K562 (cell line): ENCODE measurements around the gene SLC7A4. TPM values are rescaled to one million over a fixed set of nuclear protein-coding genes. Genes with fewer than 3 reads are reported as not detected.

Source experiments
- FOXA3 ChIP-seq, 2 experiments: fragments of 450-650 bp in 1 of 2; sonication (generic) in 1 of 2; formaldehyde crosslinking; IDR thresholded peaks in 1 of 2; conservative IDR thresholded peaks in 1 of 2; 2 replicates each; pipeline versions ENCODE4 v1.4.0 to v1.8.0; 2020 to 2022; ENCODE audit warnings: mild to moderate bottlenecking in 2 of 2, missing genetic modification reagents in 1 of 2
- HCFC1 ChIP-seq: IDR thresholded peaks from 2 replicates; pipeline ENCODE4 v1.6.1; 2012; ENCODE audit warnings: low read depth, low read length, improper control_type of control experiment
- ILF3 ChIP-seq: fragments of 450-650 bp; IDR thresholded peaks from 2 replicates; pipeline ENCODE4 v1.6.1; 2018; ENCODE audit warnings: antibody characterized with exemption, mild to moderate bottlenecking, moderate library complexity, borderline replicate concordance
- JUN ChIP-seq, 2 experiments: sonication (generic) in 1 of 2; formaldehyde crosslinking in 1 of 2; IDR thresholded peaks; 2 replicates each; pipeline versions ENCODE4 v1.6.1 to v1.8.0; 2012 to 2022; ENCODE audit warnings: borderline replicate concordance in 2 of 2, mild to moderate bottlenecking in 2 of 2, improper control_type of control experiment in 1 of 2, low read depth in 1 of 2, low read length in 1 of 2, missing genetic modification reagents in 1 of 2
- MAFG ChIP-seq: fragments of 450-650 bp; conservative IDR thresholded peaks from 2 replicates; pipeline ENCODE4 v1.6.1; 2016; ENCODE audit warnings: missing genetic modification characterization, missing compliant biosample characterization
- MAZ ChIP-seq, 2 experiments: fragments of 450-650 bp in 1 of 2; sonication (generic) in 1 of 2; formaldehyde crosslinking; IDR thresholded peaks in 1 of 2; conservative IDR thresholded peaks in 1 of 2; 2 replicates each; pipeline versions ENCODE4 v1.4.0 to v1.5.0; 2020; ENCODE audit warnings: mild to moderate bottlenecking in 1 of 2, missing genetic modification reagents in 1 of 2
- NFE2L1 ChIP-seq: fragments of 450-650 bp; IDR thresholded peaks from 2 replicates; pipeline ENCODE4 v1.6.1; 2016; ENCODE audit warnings: missing genetic modification characterization, low read depth, mild to moderate bottlenecking, missing compliant biosample characterization, moderate library complexity, borderline replicate concordance
- NFRKB ChIP-seq: fragments of 450-650 bp; IDR thresholded peaks from 2 replicates; pipeline ENCODE4 v1.6.1; 2016; ENCODE audit warnings: low read depth
- RBM25 ChIP-seq: fragments of 200-400 bp; formaldehyde crosslinking; IDR thresholded peaks from 2 replicates; pipeline ENCODE4 v1.6.1; 2018; ENCODE audit warnings: low read length, low read depth, moderate library complexity; ENCODE audit not compliant: severe bottlenecking
- RFX7 ChIP-seq: fragments of 250-450 bp; sonication (Bioruptor Pico); IDR thresholded peaks from 2 replicates; pipeline ENCODE4 v1.5.1; 2021; ENCODE audit warnings: mild to moderate bottlenecking
- RNF2 ChIP-seq: sonication (generic); IDR thresholded peaks from 2 replicates; pipeline ENCODE4 v1.6.1; 2016
- SMC3 ChIP-seq: conservative IDR thresholded peaks from 2 replicates; pipeline ENCODE4 v1.6.1; 2011; ENCODE audit warnings: low read depth, low read length, improper control_type of control experiment; ENCODE audit not compliant: insufficient read depth
- SP1 ChIP-seq: sonication (generic); formaldehyde crosslinking; IDR thresholded peaks from 2 replicates; pipeline ENCODE4 v1.8.1; 2022; ENCODE audit warnings: mild to moderate bottlenecking, missing genetic modification reagents
- TAF9B ChIP-seq: fragments of 450-650 bp; IDR thresholded peaks from 2 replicates; pipeline ENCODE4 v1.6.1; 2018; ENCODE audit warnings: mild to moderate bottlenecking; ENCODE audit not compliant: partially characterized antibody
- ZFP1 ChIP-seq: fragments of 450-650 bp; formaldehyde crosslinking; IDR thresholded peaks from 2 replicates; pipeline ENCODE4 v1.4.0; 2020; ENCODE audit warnings: mild to moderate bottlenecking, mixed read lengths
- ZNF224 ChIP-seq: sonication (generic); formaldehyde crosslinking; IDR thresholded peaks from 2 replicates; pipeline ENCODE4 v1.8.0; 2022; ENCODE audit warnings: mild to moderate bottlenecking, missing genetic modification reagents
- ZNF23 ChIP-seq: fragments of 250-450 bp; sonication (Bioruptor Pico); IDR thresholded peaks from 2 replicates; pipeline ENCODE4 v1.4.0; 2020; ENCODE audit warnings: mild to moderate bottlenecking
- polyA plus RNA-seq, 8 experiments: library from polyadenylated mRNA; depleted of rRNA in 4 of 8; stranded (reverse) in 5 of 8; unstranded in 3 of 8; fragments of >200 nt; fragmentation: Nextera tagmentation in 2 of 8; fragmentation: Illumina TruSeq in 1 of 8; extraction: Ambion mirVana in 2 of 8; extraction: Trizol in 1 of 8; gene quantifications; 2 replicates each; pipeline versions ENCODE4 v1.2.1 to v1.2.3, GENCODE V29; 2011 to 2014; ENCODE audit warnings: inconsistent platforms in 1 of 8, missing spikeins in 1 of 8
- total RNA-seq, 7 experiments: library from RNA; depleted of rRNA in 6 of 7; stranded (reverse); fragments of >200 nt in 6 of 7; fragmentation: Illumina TruSeq in 2 of 7; extraction: Trizol in 2 of 7; gene quantifications; 2 replicates each; pipeline versions ENCODE4 v1.2.1 to v1.2.3, GENCODE V29; 2011 to 2021; ENCODE audit warnings: low replicate concordance in 1 of 7
- TF ChIP-seq, protein P1 (sequence below): sonication (generic); formaldehyde crosslinking; IDR thresholded peaks from 2 replicates; pipeline ENCODE4 v1.8.0; 2023; ENCODE audit warnings: missing genetic modification reagents, mild to moderate bottlenecking, borderline replicate concordance
- TF ChIP-seq, protein P2 (sequence below): fragments of 150-350 bp; IDR thresholded peaks from 2 replicates; pipeline ENCODE4 v1.6.1; 2014; ENCODE audit warnings: low read depth, mild to moderate bottlenecking, low read length, borderline replicate concordance

The SLC7A4 gene
- total and polyA plus RNA-seq, 9 of the 15 experiments (the other 6 are each of a cell fraction or from before 2014, with no cell fraction given): not detected

- TF ChIP-seq, protein P1, sequence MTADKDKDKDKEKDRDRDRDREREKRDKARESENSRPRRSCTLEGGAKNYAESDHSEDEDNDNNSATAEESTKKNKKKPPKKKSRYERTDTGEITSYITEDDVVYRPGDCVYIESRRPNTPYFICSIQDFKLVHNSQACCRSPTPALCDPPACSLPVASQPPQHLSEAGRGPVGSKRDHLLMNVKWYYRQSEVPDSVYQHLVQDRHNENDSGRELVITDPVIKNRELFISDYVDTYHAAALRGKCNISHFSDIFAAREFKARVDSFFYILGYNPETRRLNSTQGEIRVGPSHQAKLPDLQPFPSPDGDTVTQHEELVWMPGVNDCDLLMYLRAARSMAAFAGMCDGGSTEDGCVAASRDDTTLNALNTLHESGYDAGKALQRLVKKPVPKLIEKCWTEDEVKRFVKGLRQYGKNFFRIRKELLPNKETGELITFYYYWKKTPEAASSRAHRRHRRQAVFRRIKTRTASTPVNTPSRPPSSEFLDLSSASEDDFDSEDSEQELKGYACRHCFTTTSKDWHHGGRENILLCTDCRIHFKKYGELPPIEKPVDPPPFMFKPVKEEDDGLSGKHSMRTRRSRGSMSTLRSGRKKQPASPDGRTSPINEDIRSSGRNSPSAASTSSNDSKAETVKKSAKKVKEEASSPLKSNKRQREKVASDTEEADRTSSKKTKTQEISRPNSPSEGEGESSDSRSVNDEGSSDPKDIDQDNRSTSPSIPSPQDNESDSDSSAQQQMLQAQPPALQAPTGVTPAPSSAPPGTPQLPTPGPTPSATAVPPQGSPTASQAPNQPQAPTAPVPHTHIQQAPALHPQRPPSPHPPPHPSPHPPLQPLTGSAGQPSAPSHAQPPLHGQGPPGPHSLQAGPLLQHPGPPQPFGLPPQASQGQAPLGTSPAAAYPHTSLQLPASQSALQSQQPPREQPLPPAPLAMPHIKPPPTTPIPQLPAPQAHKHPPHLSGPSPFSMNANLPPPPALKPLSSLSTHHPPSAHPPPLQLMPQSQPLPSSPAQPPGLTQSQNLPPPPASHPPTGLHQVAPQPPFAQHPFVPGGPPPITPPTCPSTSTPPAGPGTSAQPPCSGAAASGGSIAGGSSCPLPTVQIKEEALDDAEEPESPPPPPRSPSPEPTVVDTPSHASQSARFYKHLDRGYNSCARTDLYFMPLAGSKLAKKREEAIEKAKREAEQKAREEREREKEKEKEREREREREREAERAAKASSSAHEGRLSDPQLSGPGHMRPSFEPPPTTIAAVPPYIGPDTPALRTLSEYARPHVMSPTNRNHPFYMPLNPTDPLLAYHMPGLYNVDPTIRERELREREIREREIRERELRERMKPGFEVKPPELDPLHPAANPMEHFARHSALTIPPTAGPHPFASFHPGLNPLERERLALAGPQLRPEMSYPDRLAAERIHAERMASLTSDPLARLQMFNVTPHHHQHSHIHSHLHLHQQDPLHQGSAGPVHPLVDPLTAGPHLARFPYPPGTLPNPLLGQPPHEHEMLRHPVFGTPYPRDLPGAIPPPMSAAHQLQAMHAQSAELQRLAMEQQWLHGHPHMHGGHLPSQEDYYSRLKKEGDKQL (CRISPR knock-in tag): no peak
- TF ChIP-seq RBM25 (peak; percentile 100), JUN (IDR thresholded peaks at IDR 0.05; ENCODE audit: borderline replicate concordance, low read depth, low read length) (peak; percentile 72), JUN (CRISPR knock-in tag; IDR thresholded peaks at IDR 0.05; ENCODE audit: borderline replicate concordance) (no peak), ZNF224 (CRISPR knock-in tag) (no peak), TAF9B (no peak), NFE2L1 (tag) (no peak), ZFP1 (no peak), MAFG (tag) (no peak), MAZ (CRISPR knock-in tag; conservative IDR thresholded peaks at IDR 0.05 in 1 of 2, IDR thresholded peaks at IDR 0.05 in 1 of 2) (0 out of 4 replicates have a peak, but pooled peaks of 1 of the 2 experiments have one; percentile 6), FOXA3 (CRISPR knock-in tag; conservative IDR thresholded peaks at IDR 0.05 in 1 of 2, IDR thresholded peaks at IDR 0.05 in 1 of 2) (peak in 1 of 2 experiments; percentile 46; a peak in 1 of 4 replicates), RFX7 (CRISPR knock-in tag) (peak; percentile 68; the same call in 1 of the 2 replicates), ILF3 (no peak), ZNF23 (CRISPR knock-in tag) (no peak), SMC3 (no peak), RNF2 (peak; percentile 94), HCFC1 (peak; percentile 49; the same call in 1 of the 2 replicates), SP1 (CRISPR knock-in tag) (peak; percentile 96), NFRKB (no peak)
- TF ChIP-seq, protein P2, sequence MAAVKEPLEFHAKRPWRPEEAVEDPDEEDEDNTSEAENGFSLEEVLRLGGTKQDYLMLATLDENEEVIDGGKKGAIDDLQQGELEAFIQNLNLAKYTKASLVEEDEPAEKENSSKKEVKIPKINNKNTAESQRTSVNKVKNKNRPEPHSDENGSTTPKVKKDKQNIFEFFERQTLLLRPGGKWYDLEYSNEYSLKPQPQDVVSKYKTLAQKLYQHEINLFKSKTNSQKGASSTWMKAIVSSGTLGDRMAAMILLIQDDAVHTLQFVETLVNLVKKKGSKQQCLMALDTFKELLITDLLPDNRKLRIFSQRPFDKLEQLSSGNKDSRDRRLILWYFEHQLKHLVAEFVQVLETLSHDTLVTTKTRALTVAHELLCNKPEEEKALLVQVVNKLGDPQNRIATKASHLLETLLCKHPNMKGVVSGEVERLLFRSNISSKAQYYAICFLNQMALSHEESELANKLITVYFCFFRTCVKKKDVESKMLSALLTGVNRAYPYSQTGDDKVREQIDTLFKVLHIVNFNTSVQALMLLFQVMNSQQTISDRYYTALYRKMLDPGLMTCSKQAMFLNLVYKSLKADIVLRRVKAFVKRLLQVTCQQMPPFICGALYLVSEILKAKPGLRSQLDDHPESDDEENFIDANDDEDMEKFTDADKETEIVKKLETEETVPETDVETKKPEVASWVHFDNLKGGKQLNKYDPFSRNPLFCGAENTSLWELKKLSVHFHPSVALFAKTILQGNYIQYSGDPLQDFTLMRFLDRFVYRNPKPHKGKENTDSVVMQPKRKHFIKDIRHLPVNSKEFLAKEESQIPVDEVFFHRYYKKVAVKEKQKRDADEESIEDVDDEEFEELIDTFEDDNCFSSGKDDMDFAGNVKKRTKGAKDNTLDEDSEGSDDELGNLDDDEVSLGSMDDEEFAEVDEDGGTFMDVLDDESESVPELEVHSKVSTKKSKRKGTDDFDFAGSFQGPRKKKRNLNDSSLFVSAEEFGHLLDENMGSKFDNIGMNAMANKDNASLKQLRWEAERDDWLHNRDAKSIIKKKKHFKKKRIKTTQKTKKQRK: peak; percentile 68; the same call in 1 of the 2 replicates
Measured at GRCh38 chr22:21045585-21046294, 13.4 kb upstream of the SLC7A4 start, which contains the start of gene LRRC74B (continued).
